Measurements from ENCODE around the gene MEF2C. TPM values are rescaled to one million over a fixed set of nuclear protein-coding genes. Genes with fewer than 3 reads are reported as not detected.

The MEF2C gene
- total RNA-seq, 3 donors from 2014 or later (not counting 1 experiment from before 2014, with no cell fraction given) = 9.2 to 22.0 (median 18.3) TPM

DNA sequence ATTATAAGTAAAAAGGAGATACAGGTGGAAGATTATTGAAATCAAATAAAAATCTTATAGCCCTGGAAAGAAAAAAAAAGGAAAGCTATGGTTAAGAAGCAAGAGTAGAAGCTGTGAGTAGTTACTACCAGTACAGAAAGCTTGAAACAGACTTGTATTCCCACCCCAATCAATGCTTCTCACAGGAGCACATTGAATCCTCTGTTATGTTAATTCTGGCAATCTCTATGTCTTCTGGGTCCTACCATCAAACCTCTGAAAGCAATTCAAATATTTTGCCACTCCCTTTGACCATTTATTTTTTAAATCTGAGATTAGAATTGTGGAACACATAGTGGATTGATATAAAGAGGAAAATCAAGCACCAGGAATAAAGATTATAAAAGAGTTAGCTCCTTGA lies 186.5 kb downstream of the MEF2C start:
- intact Hi-C loops (cut with micrococcal nuclease) = loop anchor here (10.0 kb wide), 1 partner anchor 1262 kb away; no protein-coding TSS in a partner anchor

DNA sequence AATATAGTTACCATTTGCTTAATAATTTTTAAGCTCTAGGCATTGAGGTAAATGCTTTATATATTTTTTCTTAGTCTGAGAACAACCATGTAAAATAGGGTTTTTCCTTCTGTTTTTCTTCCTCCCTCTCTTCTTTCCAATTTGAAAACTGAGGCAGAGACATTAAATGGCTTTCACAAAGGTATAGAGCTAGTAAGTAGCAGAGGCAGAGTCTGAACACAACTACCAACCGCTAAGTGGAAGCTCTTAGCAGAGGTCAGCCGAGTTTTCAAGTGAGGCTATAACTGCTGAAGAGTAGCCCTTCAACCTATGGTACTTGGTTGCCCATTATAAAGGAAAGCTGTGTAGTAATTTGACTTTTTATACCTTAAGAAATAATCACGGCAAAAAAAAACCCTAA lies 187.1 kb downstream of the MEF2C start:
- Mint-ChIP-seq H3K27ac (no peak overlapping the region), H3K9me3 (no peaks in the 10 kb centered on the region), H3K4me3 (no peak overlapping the region), H3K36me3 (peaks cover 7% of the 10 kb centered on the region), H3K27me3 (ENCODE audit: low read depth in 2 of 2) (peaks cover 66 to 81% of the 10 kb centered on the region in 2 donors), H3K4me1 (peaks cover 3 to 4% of the 10 kb centered on the region in 2 donors)
- H3K4me3 ChIP-seq (ENCODE audit: low read length) = no peak overlapping the region
- ATAC-seq (no peak), DNase-seq (no peak)
- WGBS (ENCODE audit: insufficient coverage) = 24% methylated on average over 2 of the region's 3 CpGs
- intact Hi-C loops (cut with micrococcal nuclease) = loop anchor here (10.0 kb wide), 1 partner anchor 1261 kb away; no protein-coding TSS in a partner anchor
- H3K4me1 ChIP-seq (ENCODE audit: control insufficient read depth, insufficient read depth, low read length) = peaks cover 4% of the 10 kb centered on the region
- H3K27me3 ChIP-seq (ENCODE audit: control insufficient read depth, insufficient read depth, low read length) = peaks cover 63% of the 10 kb centered on the region
- no peaks in the 10 kb centered on the region for H3K9me3 ChIP-seq (ENCODE audit: control insufficient read depth, insufficient read depth, low read length)
- TF ChIP-seq, protein P1, sequence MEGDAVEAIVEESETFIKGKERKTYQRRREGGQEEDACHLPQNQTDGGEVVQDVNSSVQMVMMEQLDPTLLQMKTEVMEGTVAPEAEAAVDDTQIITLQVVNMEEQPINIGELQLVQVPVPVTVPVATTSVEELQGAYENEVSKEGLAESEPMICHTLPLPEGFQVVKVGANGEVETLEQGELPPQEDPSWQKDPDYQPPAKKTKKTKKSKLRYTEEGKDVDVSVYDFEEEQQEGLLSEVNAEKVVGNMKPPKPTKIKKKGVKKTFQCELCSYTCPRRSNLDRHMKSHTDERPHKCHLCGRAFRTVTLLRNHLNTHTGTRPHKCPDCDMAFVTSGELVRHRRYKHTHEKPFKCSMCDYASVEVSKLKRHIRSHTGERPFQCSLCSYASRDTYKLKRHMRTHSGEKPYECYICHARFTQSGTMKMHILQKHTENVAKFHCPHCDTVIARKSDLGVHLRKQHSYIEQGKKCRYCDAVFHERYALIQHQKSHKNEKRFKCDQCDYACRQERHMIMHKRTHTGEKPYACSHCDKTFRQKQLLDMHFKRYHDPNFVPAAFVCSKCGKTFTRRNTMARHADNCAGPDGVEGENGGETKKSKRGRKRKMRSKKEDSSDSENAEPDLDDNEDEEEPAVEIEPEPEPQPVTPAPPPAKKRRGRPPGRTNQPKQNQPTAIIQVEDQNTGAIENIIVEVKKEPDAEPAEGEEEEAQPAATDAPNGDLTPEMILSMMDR (IDR thresholded peaks at IDR 0.05) = no peak
- no peak overlapping the region for H3K27ac ChIP-seq (ENCODE audit: low read length)
- H3K36me3 ChIP-seq (ENCODE audit: control insufficient read depth, insufficient read depth, low read length) = no peaks in the 10 kb centered on the region

More for the DNA sequence above, 186.5 kb downstream of the MEF2C start:
- DNase-seq (no peak), ATAC-seq (no peak)
- H3K9me3 ChIP-seq (ENCODE audit: control insufficient read depth, insufficient read depth, low read length) = no peaks in the 10 kb centered on the region
- H3K9me3 Mint-ChIP-seq = no peaks in the 10 kb centered on the region
- no peaks in the 10 kb centered on the region for H3K4me1 Mint-ChIP-seq
- H3K27me3 ChIP-seq (ENCODE audit: control insufficient read depth, insufficient read depth, low read length) = peaks cover 58% of the 10 kb centered on the region
- no peak overlapping the region for H3K27ac ChIP-seq (ENCODE audit: low read length)
- H3K4me1 ChIP-seq (ENCODE audit: control insufficient read depth, insufficient read depth, low read length) = no peaks in the 10 kb centered on the region
- no peaks in the 10 kb centered on the region for H3K36me3 ChIP-seq (ENCODE audit: control insufficient read depth, insufficient read depth, low read length)
- H3K4me3 Mint-ChIP-seq = no peak overlapping the region
- H3K4me3 ChIP-seq (ENCODE audit: low read length) = no peak overlapping the region
- H3K36me3 Mint-ChIP-seq = peaks cover 1% of the 10 kb centered on the region
- TF ChIP-seq, protein P1 (IDR thresholded peaks at IDR 0.05) = no peak
- peaks cover 63 to 81% of the 10 kb centered on the region in 2 donors for H3K27me3 Mint-ChIP-seq (ENCODE audit: low read depth in 2 of 2)
- H3K27ac Mint-ChIP-seq = no peak overlapping the region

DNA sequence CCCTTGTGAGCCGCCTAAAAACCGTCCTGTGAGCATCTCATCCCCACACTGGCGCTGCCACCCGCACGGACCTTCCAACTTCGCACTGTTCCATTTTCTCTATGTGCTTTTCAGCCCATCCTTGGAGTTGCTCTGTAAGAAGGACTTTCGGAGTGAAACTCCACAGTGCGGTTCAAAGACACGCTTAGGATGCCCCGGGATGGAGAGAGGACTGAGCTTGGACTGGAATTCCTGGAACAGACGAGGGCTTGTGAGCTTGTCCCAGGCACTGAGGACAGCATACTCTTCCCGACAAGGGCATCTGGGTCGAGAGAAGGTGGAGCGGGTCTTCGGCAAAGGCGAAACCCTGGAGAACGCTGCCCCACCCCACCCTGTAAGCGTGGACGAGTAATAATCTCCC lies 187.8 kb downstream of the MEF2C start:
- Histone ChIP-seq H3K4me1 (ENCODE audit: control insufficient read depth, insufficient read depth, low read length) (peaks cover 11% of the 10 kb centered on the region), H3K27me3 (ENCODE audit: control insufficient read depth, insufficient read depth, low read length) (peaks cover 69% of the 10 kb centered on the region), H3K27ac (ENCODE audit: low read length) (no peak overlapping the region), H3K4me3 (ENCODE audit: low read length) (no peak overlapping the region), H3K9me3 (ENCODE audit: control insufficient read depth, insufficient read depth, low read length) (no peaks in the 10 kb centered on the region), H3K36me3 (ENCODE audit: control insufficient read depth, insufficient read depth, low read length) (no peaks in the 10 kb centered on the region)
- 13% methylated on average over 19 of the region's 19 CpGs for WGBS (ENCODE audit: insufficient coverage)
- Mint-ChIP-seq H3K4me3 (no peak overlapping the region), H3K27me3 (ENCODE audit: low read depth in 2 of 2) (peaks cover 71 to 84% of the 10 kb centered on the region in 2 donors), H3K36me3 (peaks cover 11% of the 10 kb centered on the region), H3K4me1 (peaks cover 10% of the 10 kb centered on the region in 2 donors), H3K9me3 (no peaks in the 10 kb centered on the region), H3K27ac (no peak overlapping the region)
- TF ChIP-seq, protein P1 (IDR thresholded peaks at IDR 0.05) = no peak
- ATAC-seq (no peak), DNase-seq (no peak)
- intact Hi-C loops (cut with micrococcal nuclease) = loop anchor here (10.0 kb wide), 1 partner anchor 1260 kb away; no protein-coding TSS in a partner anchor

Data from natural killer cell (primary cell).